SU-DHL-6 (cell line): ENCODE measurements around the gene CPPED1.

Experiments
- H2AFZ ChIP-seq: fragments of 200-600 bp; sonication (generic); 2 replicates; pipeline ENCODE4 v1.6.1; 2014; ENCODE audit warnings: low read depth, mild to moderate bottlenecking, moderate library complexity, mixed read lengths, antibody characterized with exemption, low read length; ENCODE audit not compliant: severe bottlenecking
- H3F3A ChIP-seq: fragments of 200-600 bp; shearing (Covaris generic); 2 replicates; pipeline ENCODE4 v1.6.0; 2016; ENCODE audit warnings: antibody characterized with exemption, mild to moderate bottlenecking; ENCODE audit not compliant: insufficient read depth
- H3K27ac ChIP-seq: fragments of 200-600 bp; sonication (generic); 2 replicates; pipeline ENCODE4 v1.5.1; 2016; ENCODE audit warnings: low read depth, mild to moderate bottlenecking, low read length, moderate library complexity, mixed read lengths
- H3K27me3 ChIP-seq: fragments of 200-600 bp; sonication (generic), shearing (Covaris generic); 2 replicates; pipeline ENCODE4 v1.6.0; 2014; ENCODE audit warnings: mild to moderate bottlenecking, low read length
- H3K36me3 ChIP-seq: fragments of 200-600 bp; sonication (generic); 2 replicates; pipeline ENCODE4 v1.6.1; 2014; ENCODE audit warnings: mild to moderate bottlenecking, low read length, mixed read lengths
- H3K4me2 ChIP-seq: fragments of 300-600, 200-600 bp; shearing (Covaris generic), sonication (generic); 2 replicates; pipeline ENCODE4 v1.6.0; 2014; ENCODE audit warnings: low read length, low read depth, mild to moderate bottlenecking; ENCODE audit not compliant: poor library complexity, severe bottlenecking
- H3K4me3 ChIP-seq: fragments of 200-600 bp; sonication (generic); 2 replicates; pipeline ENCODE4 v1.5.1; 2014; ENCODE audit warnings: antibody characterized with exemption, low read length, mild to moderate bottlenecking, mixed read lengths; ENCODE audit not compliant: insufficient read depth, poor library complexity, severe bottlenecking
- H3K79me2 ChIP-seq: fragments of 200-600 bp; sonication (generic); 2 replicates; pipeline ENCODE4 v1.6.1; 2014; ENCODE audit warnings: mild to moderate bottlenecking, low read length, moderate library complexity; ENCODE audit not compliant: insufficient read depth
- H3K9ac ChIP-seq: fragments of 200-600 bp; sonication (generic); 2 replicates; pipeline ENCODE4 v1.7.0; 2014; ENCODE audit warnings: mild to moderate bottlenecking, low read length
- H3K9me2 ChIP-seq: fragments of 200-600 bp; sonication (generic); replicated peaks from 2 replicates; pipeline ENCODE4 v1.6.1; 2014; ENCODE audit warnings: low read length; ENCODE audit not compliant: insufficient read depth
- H3K9me3 ChIP-seq: fragments of 200-600 bp; sonication (generic); 2 replicates; pipeline ENCODE4 v1.6.1; 2014; ENCODE audit warnings: low read length, mixed read lengths; ENCODE audit not compliant: insufficient read depth
- H4K20me1 ChIP-seq: fragments of 200-600 bp; sonication (generic); 2 replicates; pipeline ENCODE4 v1.6.1; 2014; ENCODE audit warnings: low read depth, mild to moderate bottlenecking, antibody characterized with exemption, low read length, moderate library complexity, mixed read lengths
- EZH2phosphoT487 ChIP-seq: fragments of 200-600 bp; sonication (generic), shearing (Covaris generic); conservative IDR thresholded peaks from 2 replicates; pipeline ENCODE4 v1.6.1; 2018; ENCODE audit warnings: mild to moderate bottlenecking, antibody characterized with exemption, low read length, moderate library complexity, mixed read lengths
- TF ChIP-seq, protein P1 (sequence below): fragments of 200-600 bp; sonication (generic); IDR thresholded peaks from one replicate; pipeline ENCODE4 v1.5.1; 2017; ENCODE audit warnings: antibody characterized with exemption, mild to moderate bottlenecking, low read length, moderate library complexity; ENCODE audit not compliant: insufficient read depth, poor library complexity, severe bottlenecking

Gene CPPED1

DNA sequence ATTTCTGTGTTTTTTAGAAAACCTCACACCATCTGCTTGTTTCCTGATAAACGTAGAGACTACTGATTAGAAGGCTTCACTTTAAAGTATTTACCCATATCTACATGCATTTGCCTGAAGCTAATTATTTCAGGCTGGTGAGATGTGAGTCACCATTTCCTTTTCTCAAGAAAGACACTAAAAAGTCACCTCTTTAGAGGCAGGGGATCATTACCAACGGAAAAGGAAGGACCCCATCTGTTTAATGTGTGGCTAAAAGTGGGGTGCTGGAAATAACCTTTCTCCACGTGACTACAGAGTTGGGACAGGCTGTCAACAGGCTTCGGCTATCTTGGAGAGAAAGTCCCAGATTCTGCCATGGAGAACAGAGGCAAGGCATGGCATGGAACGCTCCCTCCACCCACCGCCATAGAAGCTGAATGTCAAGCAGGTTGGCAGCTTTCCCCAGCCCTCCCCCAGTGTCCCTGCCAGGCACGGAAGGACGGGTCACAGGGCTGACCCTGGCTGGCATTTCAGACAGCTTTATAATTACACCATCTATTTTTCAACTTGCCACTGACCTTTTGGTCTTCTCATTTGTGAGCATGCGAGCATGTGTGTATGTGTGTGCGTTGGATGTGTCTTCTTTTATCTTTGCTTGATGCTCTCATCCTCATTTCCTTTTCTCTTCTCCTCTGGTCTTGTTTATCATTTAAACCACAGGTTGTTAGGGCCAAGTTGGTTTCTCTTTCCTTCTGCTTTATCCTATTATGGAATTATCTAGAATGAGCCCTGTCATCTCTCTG is 157.0 kb downstream of the CPPED1 start:
- no peaks in the 10 kb centered on the region for H3F3A ChIP-seq
- no peaks in the 10 kb centered on the region for H3K9me2 ChIP-seq
- H3K9me3 ChIP-seq: no peaks in the 10 kb centered on the region
- no peaks in the 10 kb centered on the region for H4K20me1 ChIP-seq
- TF ChIP-seq, protein P1, sequence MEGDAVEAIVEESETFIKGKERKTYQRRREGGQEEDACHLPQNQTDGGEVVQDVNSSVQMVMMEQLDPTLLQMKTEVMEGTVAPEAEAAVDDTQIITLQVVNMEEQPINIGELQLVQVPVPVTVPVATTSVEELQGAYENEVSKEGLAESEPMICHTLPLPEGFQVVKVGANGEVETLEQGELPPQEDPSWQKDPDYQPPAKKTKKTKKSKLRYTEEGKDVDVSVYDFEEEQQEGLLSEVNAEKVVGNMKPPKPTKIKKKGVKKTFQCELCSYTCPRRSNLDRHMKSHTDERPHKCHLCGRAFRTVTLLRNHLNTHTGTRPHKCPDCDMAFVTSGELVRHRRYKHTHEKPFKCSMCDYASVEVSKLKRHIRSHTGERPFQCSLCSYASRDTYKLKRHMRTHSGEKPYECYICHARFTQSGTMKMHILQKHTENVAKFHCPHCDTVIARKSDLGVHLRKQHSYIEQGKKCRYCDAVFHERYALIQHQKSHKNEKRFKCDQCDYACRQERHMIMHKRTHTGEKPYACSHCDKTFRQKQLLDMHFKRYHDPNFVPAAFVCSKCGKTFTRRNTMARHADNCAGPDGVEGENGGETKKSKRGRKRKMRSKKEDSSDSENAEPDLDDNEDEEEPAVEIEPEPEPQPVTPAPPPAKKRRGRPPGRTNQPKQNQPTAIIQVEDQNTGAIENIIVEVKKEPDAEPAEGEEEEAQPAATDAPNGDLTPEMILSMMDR: no peak
- TF ChIP-seq EZH2phosphoT487: no peak
- no peaks in the 10 kb centered on the region for H3K79me2 ChIP-seq
- no peaks in the 10 kb centered on the region for H3K27me3 ChIP-seq
- H3K9ac ChIP-seq: no peak overlapping the region
- no peak overlapping the region for H2AFZ ChIP-seq
- no peak overlapping the region for H3K27ac ChIP-seq
- H3K36me3 ChIP-seq: no peaks in the 10 kb centered on the region
- no peak overlapping the region for H3K4me2 ChIP-seq
- no peak overlapping the region for H3K4me3 ChIP-seq

DNA sequence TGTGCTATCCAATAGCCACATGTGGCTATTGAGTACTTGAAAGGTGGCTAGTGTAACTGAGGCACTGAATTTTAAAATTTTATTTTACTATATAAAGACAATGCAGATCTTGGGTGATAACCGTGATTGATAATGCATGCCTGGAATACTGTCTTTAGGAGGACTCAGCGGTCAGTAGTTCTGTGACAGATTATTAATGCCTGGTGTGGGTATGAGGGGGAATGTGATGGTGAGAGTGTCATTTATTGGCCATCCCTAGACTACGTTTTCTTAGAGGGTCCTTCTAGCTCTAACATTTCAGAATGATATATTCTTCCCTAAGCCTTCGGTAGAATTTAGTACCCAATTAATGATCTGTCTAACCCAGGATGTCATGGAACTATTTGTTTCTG is 157.6 kb downstream of the CPPED1 start:
- no peaks in the 10 kb centered on the region for H3K36me3 ChIP-seq
- no peak overlapping the region for H3K4me3 ChIP-seq
- H3K9me2 ChIP-seq: no peaks in the 10 kb centered on the region
- H3K4me2 ChIP-seq: no peak overlapping the region
- H3F3A ChIP-seq: no peaks in the 10 kb centered on the region
- no peaks in the 10 kb centered on the region for H3K79me2 ChIP-seq
- no peak overlapping the region for H3K27ac ChIP-seq
- H4K20me1 ChIP-seq: no peaks in the 10 kb centered on the region
- H2AFZ ChIP-seq: no peak overlapping the region
- no peaks in the 10 kb centered on the region for H3K27me3 ChIP-seq
- H3K9ac ChIP-seq: no peak overlapping the region
- TF ChIP-seq EZH2phosphoT487: no peak
- TF ChIP-seq, protein P1: no peak
- H3K9me3 ChIP-seq: no peaks in the 10 kb centered on the region

DNA sequence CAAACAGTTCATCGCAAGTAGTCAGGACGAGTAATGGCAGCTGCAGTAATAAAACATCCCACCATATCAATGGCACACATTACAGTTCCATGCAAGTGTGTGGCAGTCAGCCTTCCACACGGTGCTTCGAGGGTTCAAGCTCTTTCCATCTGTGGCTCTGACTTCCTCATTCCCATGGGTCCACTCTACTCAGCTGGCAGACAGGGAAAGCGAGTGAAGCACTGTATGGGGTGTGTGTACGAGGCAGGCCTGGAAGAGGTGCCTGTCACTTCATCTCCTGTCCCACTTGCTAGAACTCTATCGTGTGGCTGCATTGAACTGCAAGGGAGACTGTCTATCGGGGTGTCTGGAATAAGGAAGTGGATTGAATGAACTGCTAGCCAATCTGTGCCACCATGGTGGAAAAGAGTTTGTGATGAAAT is 160.6 kb downstream of the CPPED1 start:
- no peak overlapping the region for H3K9ac ChIP-seq
- no peaks in the 10 kb centered on the region for H4K20me1 ChIP-seq
- H3K9me3 ChIP-seq: no peaks in the 10 kb centered on the region
- TF ChIP-seq, protein P1: no peak
- no peak for TF ChIP-seq EZH2phosphoT487
- H2AFZ ChIP-seq: no peak overlapping the region
- H3K27ac ChIP-seq: no peak overlapping the region
- H3K4me3 ChIP-seq: no peak overlapping the region
- no peak overlapping the region for H3K4me2 ChIP-seq
- H3K27me3 ChIP-seq: no peaks in the 10 kb centered on the region
- no peaks in the 10 kb centered on the region for H3F3A ChIP-seq
- no peaks in the 10 kb centered on the region for H3K36me3 ChIP-seq
- H3K79me2 ChIP-seq: no peaks in the 10 kb centered on the region
- H3K9me2 ChIP-seq: no peaks in the 10 kb centered on the region
